ENCODE results near the gene NID2. TPM values are rescaled to one million over a fixed set of nuclear protein-coding genes. Genes with fewer than 3 reads are reported as not detected.
A peak's percentile ranks its signal among the peaks of the same experiment; 100 is the strongest.

NID2 gene
- total and polyA plus RNA-seq, 2 of the 4 experiments (the other 2 are of a cell fraction): 101 to 303 TPM

DNA sequence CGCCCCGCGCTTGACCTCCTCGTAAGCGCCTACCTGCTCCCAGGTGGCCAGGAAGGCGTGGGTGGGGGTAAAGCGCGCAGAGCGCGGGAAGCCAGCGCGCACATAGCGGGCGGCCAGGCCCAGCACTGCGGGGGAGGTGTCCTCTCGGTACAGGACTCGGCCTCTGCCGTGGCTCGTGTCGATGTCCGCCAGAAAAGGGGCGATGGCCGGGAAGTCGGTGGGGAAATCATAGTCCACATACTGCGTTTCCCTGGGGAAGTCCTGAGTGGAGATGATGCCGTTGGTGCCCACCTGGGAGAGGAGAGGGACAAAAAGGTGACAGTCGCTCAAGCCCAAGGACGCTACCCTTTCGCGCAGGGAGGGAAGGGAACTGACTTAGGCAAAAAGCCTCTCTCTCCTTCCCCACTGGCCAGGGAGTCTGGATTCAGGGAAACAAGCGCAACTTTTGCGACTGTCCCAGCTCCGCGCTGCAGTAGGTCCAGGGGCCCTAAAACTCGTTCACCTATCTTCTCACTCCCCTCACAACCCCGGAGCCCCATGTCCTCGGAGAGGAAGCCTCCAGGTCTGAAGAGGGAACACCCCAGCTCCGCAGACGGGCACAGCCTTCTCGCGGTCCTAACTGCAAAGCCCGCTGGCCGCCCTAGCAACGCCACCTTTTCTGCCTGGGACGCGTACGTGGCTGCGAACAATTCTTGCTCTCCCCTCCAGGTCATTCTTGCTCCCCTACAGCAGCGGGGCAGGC, 815 bp downstream of the NID2 start:
- peak overlapping the region; percentile 97 for H3K27ac ChIP-seq (ENCODE audit: insufficient read depth, low read length)
- peaks cover 28 to 70% of the 10 kb centered on the region in 2 experiments for H3K79me1 ChIP-seq (ENCODE audit: low read depth in 1 of 2, low read length in 2 of 2)
- H4K8ac ChIP-seq (ENCODE audit: low read depth in 2 of 2, low read length in 2 of 2): peak overlapping the region; percentile 62 to 91; a peak in 3 of 4 replicates
- peak overlapping the region; percentile 93 for H2AK5ac ChIP-seq (ENCODE audit: low read depth, low read length)
- peak overlapping the region; percentile 97 for H3K23ac ChIP-seq (ENCODE audit: low read depth, low read length)
- dilution Hi-C loops (cut with HindIII; ENCODE audit: low sequenced_read_pairs, unreplicated experiment): no loop called here
- H3K18ac ChIP-seq (ENCODE audit: low read depth, low read length): peak overlapping the region; percentile 96
- H4K20me1 ChIP-seq (ENCODE audit: insufficient read depth, low read length): peaks cover 4% of the 10 kb centered on the region; the same call in 1 of the 2 replicates
- ATAC-seq (ENCODE audit: low read depth): peak; percentile 6
- peak overlapping the region; percentile 88 for H3K56ac ChIP-seq (ENCODE audit: extremely low read depth, insufficient read depth, low read length)
- H3K9me3 ChIP-seq (ENCODE audit: control insufficient read depth, insufficient read depth, low read length): no peaks in the 10 kb centered on the region
- POLR2A ChIA-PET (ENCODE audit: unreplicated experiment): no interaction called here
- CTCF ChIA-PET: interaction anchor here (0.5 to 1.8 kb wide), 5 partner anchors 39 to 212 kb away, joined by 3 to 6 read pairs (median 4); no protein-coding TSS in a partner anchor
- H3K14ac ChIP-seq (replicated peaks; ENCODE audit: low read depth, low read length): peak overlapping the region; percentile 98
- peaks cover 19% of the 10 kb centered on the region for H3K9me1 ChIP-seq (ENCODE audit: insufficient read depth, low read length)
- peak overlapping the region; percentile 87 for H4K91ac ChIP-seq (ENCODE audit: insufficient read depth, low read depth, low read length)
- BruUV-seq (replicated peaks): no TSS peak
- peak overlapping the region; percentile 92 for H2AK9ac ChIP-seq (replicated peaks; ENCODE audit: low read depth, low read length, poor library complexity)
- peak overlapping the region; percentile 91 for H2AFZ ChIP-seq (replicated peaks; ENCODE audit: low read length, poor library complexity)
- DNase-seq: peak; percentile 51
- H4K5ac ChIP-seq (ENCODE audit: low read depth, low read length): peak overlapping the region; percentile 45
- in situ Hi-C loops (cut with MboI; ENCODE audit: low sequenced_read_pairs): no loop called here
- peak overlapping the region; percentile 63 for H2BK20ac ChIP-seq (ENCODE audit: low read depth, low read length)
- H2BK120ac ChIP-seq (ENCODE audit: low read depth, low read length): peak overlapping the region; percentile 92
- peak overlapping the region; percentile 96 for H3K4ac ChIP-seq (ENCODE audit: low read depth, low read length)
- 4% methylated on average over 18 of the region's 49 CpGs; no CpG with 5 or more reads in 1 of the 2 experiments for WGBS, 2 experiments (ENCODE audit: extremely low coverage in 2 of 2, insufficient read length in 1 of 2)
- peaks cover 25% of the 10 kb centered on the region for H3K4me1 ChIP-seq (ENCODE audit: control insufficient read depth, insufficient read depth, low read length)
- no peaks in the 10 kb centered on the region for H3K27me3 ChIP-seq (ENCODE audit: control insufficient read depth, insufficient read depth, low read length)
- intact Hi-C loops (cut with micrococcal nuclease): loop anchor here (2.0 to 5.0 kb wide), 2 partner anchors 43 to 66 kb away; no protein-coding TSS in a partner anchor
- H2BK15ac ChIP-seq (ENCODE audit: low read depth, low read length): peak overlapping the region; percentile 97; the same call in 2 of the 3 replicates
- peak overlapping the region; percentile 90 for H3K4me2 ChIP-seq (ENCODE audit: low read depth, low read length)
- peaks cover 9% of the 10 kb centered on the region for H3K36me3 ChIP-seq (ENCODE audit: control insufficient read depth, insufficient read depth, low read length)
- TF ChIP-seq MXI1 (IDR thresholded peaks at IDR 0.05; ENCODE audit: borderline replicate concordance, low read depth, low read length) (peak; percentile 28; the same call in 1 of the 2 replicates), RCOR1 (IDR thresholded peaks at IDR 0.05; ENCODE audit: insufficient replicate concordance, low read length) (no peak), SMC3 (IDR thresholded peaks at IDR 0.05; ENCODE audit: low read depth, low read length) (no peak), RAD21 (IDR thresholded peaks at IDR 0.05; ENCODE audit: low read length) (0 out of 2 replicates have a peak, but pooled peaks have one; percentile 6), CEBPB (IDR thresholded peaks at IDR 0.05; ENCODE audit: low read depth, low read length) (no peak), POLR2A (IDR thresholded peaks at IDR 0.05; ENCODE audit: low read depth, low read length) (no peak)
- peak overlapping the region; percentile 99 for H3K9ac ChIP-seq (ENCODE audit: low read depth, low read length)
- H3K4me3 ChIP-seq (ENCODE audit: insufficient read depth, low read depth, low read length): peak overlapping the region; percentile 94
- H2BK5ac ChIP-seq (ENCODE audit: low read depth, low read length, poor library complexity, severe bottlenecking): peak overlapping the region; percentile 89
